HepG2 (cell line): ENCODE data around the gene PDK1. TPM values are rescaled to one million over a fixed set of nuclear protein-coding genes. Genes with fewer than 3 reads are reported as not detected.

Source experiments
- ATAC-seq: fragments of 200-7000 bp; cut with Tn5 transposase; 3 replicates; pipeline ENCODE4 v1.9.1; 2020; ENCODE audit warnings: mild to moderate bottlenecking, moderate library complexity
- BruUV-seq: library from RNA; stranded (reverse); fragments of 400-500 nt; replicated peaks from 2 replicates; lab custom pipeline; 2021; lab: Mats Ljungman, UMichigan
- CTCF ChIA-PET: fragments of 300-600 bp; formaldehyde crosslinking; extraction: SDS; loops from one replicate; lab custom pipeline; 2021; ENCODE audit warnings: low total read pairs, inconsistent platforms, low intra/inter-chr PET ratio; lab: Yijun Ruan, JAX
- POLR2A ChIA-PET: fragments of 350-600 bp; sonication (Branson Sonifier 250); formaldehyde crosslinking; loops from one replicate; lab custom pipeline; 2020; ENCODE audit warnings: antibody characterized with exemption, inconsistent platforms; lab: Yijun Ruan, JAX
- DNase-seq: peaks from one replicate; pipeline ENCODE4 v3.0.0-alpha.2; 2015; ENCODE audit warnings: low spot score
- FAIRE-seq: peaks from 3 replicates; lab custom pipeline; 2011; peaks lifted over from hg19 to GRCh38; lab: Jason Lieb, UNC
- H2AFZ ChIP-seq: one replicate; pipeline ENCODE4 v1.6.1; 2011; ENCODE audit warnings: low read length, inconsistent platforms
- H3K27ac ChIP-seq: fragments of 300-600 bp; 3 replicates; pipeline ENCODE4 v1.8.0; 2011; ENCODE audit warnings: mixed run types, mild to moderate bottlenecking, mixed read lengths, low read length, inconsistent platforms; ENCODE audit not compliant: insufficient read depth; ENCODE audit errors: extremely low read length
- H3K27me3 ChIP-seq, 2 experiments: fragments of 200-600 bp in 1 of 2; 2 replicates in 1 of 2; 3 replicates in 1 of 2; pipeline versions ENCODE4 v1.6.0 to v1.8.0; 2011; ENCODE audit warnings: low read length in 2 of 2, mild to moderate bottlenecking in 2 of 2, moderate library complexity in 2 of 2, inconsistent platforms in 1 of 2; ENCODE audit not compliant: insufficient read depth in 2 of 2, control insufficient read depth in 1 of 2
- H3K36me3 ChIP-seq, 2 experiments: fragments of 200-600 bp in 1 of 2; replicated peaks in 1 of 2; 2 replicates in 1 of 2; 3 replicates in 1 of 2; pipeline versions ENCODE4 v1.5.1 to v1.8.0; 2011; ENCODE audit warnings: low read length in 2 of 2, inconsistent platforms in 1 of 2; ENCODE audit not compliant: insufficient read depth in 2 of 2, control insufficient read depth in 1 of 2
- H3K4me1 ChIP-seq: 2 replicates; pipeline ENCODE4 v1.5.1; 2012; ENCODE audit warnings: low read length, inconsistent platforms; ENCODE audit not compliant: insufficient read depth
- H3K4me2 ChIP-seq: 2 replicates; pipeline ENCODE4 v1.6.0; 2011; ENCODE audit warnings: low read depth, low read length, inconsistent platforms
- H3K4me3 ChIP-seq, 3 experiments: fragments of 200-600 bp in 1 of 3; sonication (generic), shearing (Covaris generic) in 1 of 3; replicated peaks in 1 of 3; 2 replicates each; pipeline ENCODE4 v1.5.1; 2011 to 2016; ENCODE audit warnings: low read length in 3 of 3, inconsistent platforms in 2 of 3, low read depth in 2 of 3, mild to moderate bottlenecking in 2 of 3, control low read depth in 1 of 3, mixed read lengths in 1 of 3; ENCODE audit not compliant: insufficient read depth in 1 of 3
- H3K79me2 ChIP-seq: one replicate; pipeline ENCODE4 v1.6.1; 2011; ENCODE audit warnings: low read length, inconsistent platforms; ENCODE audit not compliant: insufficient read depth
- H3K9ac ChIP-seq: 2 replicates; pipeline ENCODE4 v1.6.0; 2011; ENCODE audit warnings: mild to moderate bottlenecking, low read depth, low read length, inconsistent platforms; ENCODE audit not compliant: insufficient read depth
- H3K9me3 ChIP-seq: 2 replicates; pipeline ENCODE4 v1.5.1; 2012; ENCODE audit warnings: mild to moderate bottlenecking, low read length
- H4K20me1 ChIP-seq: 2 replicates; pipeline ENCODE4 v1.6.0; 2011; ENCODE audit warnings: inconsistent platforms, mild to moderate bottlenecking, low read length, moderate library complexity; ENCODE audit not compliant: insufficient read depth
- CBFB ChIP-seq: sonication (generic); formaldehyde crosslinking; IDR thresholded peaks from 2 replicates; pipeline ENCODE4 v1.4.0; 2020; ENCODE audit warnings: missing genetic modification reagents
- MAFF ChIP-seq: IDR thresholded peaks from 2 replicates; pipeline ENCODE4 v1.6.1; 2011; ENCODE audit warnings: low read depth, low read length, improper control_type of control experiment
- MAFK ChIP-seq, 2 experiments: IDR thresholded peaks in 1 of 2; conservative IDR thresholded peaks in 1 of 2; 2 replicates each; pipeline ENCODE4 v1.6.1; 2011; ENCODE audit warnings: improper control_type of control experiment in 2 of 2, low read length in 2 of 2
- MTA1 ChIP-seq: sonication (generic); formaldehyde crosslinking; IDR thresholded peaks from 2 replicates; pipeline ENCODE4 v1.4.0; 2020; ENCODE audit warnings: missing genetic modification reagents, mild to moderate bottlenecking, borderline replicate concordance
- MTF1 ChIP-seq: sonication (generic); formaldehyde crosslinking; IDR thresholded peaks from 2 replicates; pipeline ENCODE4 v1.5.0; 2020; ENCODE audit warnings: missing genetic modification reagents
- NR2F1 ChIP-seq, 2 experiments: fragments of 450-650 bp in 1 of 2; formaldehyde crosslinking in 1 of 2; IDR thresholded peaks; 2 replicates each; pipeline versions ENCODE4 v1.5.0 to v1.6.1; 2016 to 2020; ENCODE audit warnings: mild to moderate bottlenecking in 1 of 2, missing compliant biosample characterization in 1 of 2, missing genetic modification reagents in 1 of 2, moderate library complexity in 1 of 2
- PRDM4 ChIP-seq: sonication (generic); formaldehyde crosslinking; IDR thresholded peaks from 2 replicates; pipeline ENCODE4 v1.9.0; 2021; ENCODE audit warnings: missing genetic modification reagents, borderline replicate concordance
- RAD21 ChIP-seq: fragments of 450-650 bp; formaldehyde crosslinking; IDR thresholded peaks from 2 replicates; pipeline ENCODE4 v1.5.0; 2020; ENCODE audit warnings: mild to moderate bottlenecking
- RFX5 ChIP-seq: IDR thresholded peaks from 2 replicates; pipeline ENCODE4 v1.6.1; 2011; ENCODE audit warnings: low read depth, low read length, improper control_type of control experiment
- RFXAP ChIP-seq: sonication (generic); formaldehyde crosslinking; IDR thresholded peaks from 2 replicates; pipeline ENCODE4 v1.4.0; 2020; ENCODE audit warnings: missing genetic modification reagents, borderline replicate concordance
- ZEB1 ChIP-seq: IDR thresholded peaks from 2 replicates; pipeline ENCODE4 v1.6.1; 2012; ENCODE audit warnings: mild to moderate bottlenecking, low read depth, inconsistent platforms; ENCODE audit not compliant: insufficient replicate concordance
- ZNF558 ChIP-seq: sonication (generic); formaldehyde crosslinking; IDR thresholded peaks from 2 replicates; pipeline ENCODE4 v1.9.0; 2022; ENCODE audit warnings: mild to moderate bottlenecking, missing genetic modification reagents, borderline replicate concordance
- ZSCAN31 ChIP-seq: sonication (generic); formaldehyde crosslinking; IDR thresholded peaks from 2 replicates; pipeline ENCODE4 v1.5.0; 2020; ENCODE audit warnings: low read depth, mild to moderate bottlenecking, missing genetic modification reagents
- WGBS: methylation state at CpG from one replicate; pipeline ENCODE4 v1.1.6; 2017; ENCODE audit warnings: low lambda C conversion rate; 5-methylcytosine and 5-hydroxymethylcytosine counted together
- in situ Hi-C: cut with HindIII; loops from 2 replicates; pipeline ENCODE4 v1.10.0; 2017; ENCODE audit warnings: low pct_unique_long_range_greater_than_20kb; ENCODE audit not compliant: extremely low pct_ligation_motif_present
- intact Hi-C: fragments of 100-400 bp; cut with micrococcal nuclease; formaldehyde crosslinking; loops from one replicate; pipeline ENCODE4 v1.10.0; 2022; ENCODE audit not compliant: unreplicated experiment
- polyA plus RNA-seq, 8 experiments: library from polyadenylated mRNA; depleted of rRNA in 3 of 8; stranded (reverse) in 7 of 8; unstranded in 1 of 8; fragments of >200 nt; fragmentation: Illumina TruSeq in 4 of 8; extraction: Trizol in 4 of 8; gene quantifications; 2 replicates each; pipeline versions ENCODE4 v1.2.1 to v1.2.3, GENCODE V29; 2011 to 2016; ENCODE audit warnings: low read depth in 4 of 8, missing spikeins in 1 of 8, mixed read lengths in 1 of 8; ENCODE audit not compliant: insufficient read depth in 1 of 8
- total RNA-seq, 5 experiments: library from RNA; depleted of rRNA; stranded (reverse); fragments of >200 nt; fragmentation: Illumina TruSeq; extraction: Trizol; gene quantifications; 2 replicates each; pipeline ENCODE4 v1.2.3, GENCODE V29; 2016; ENCODE audit warnings: low read depth in 1 of 5

PDK1 gene
- total and polyA plus RNA-seq, 2 of the 13 experiments (the other 11 are each of a cell fraction or from before 2014, with no cell fraction given): 11.9 to 96.9 TPM

GRCh38 chr2:172597176-172597842 lies 41.4 kb downstream of the PDK1 start (continued):
- no peak for TF ChIP-seq ZNF558 (CRISPR knock-in tag)
- no peak for TF ChIP-seq NR2F1 (CRISPR knock-in tag; IDR thresholded peaks at IDR 0.05)
- TF ChIP-seq ZSCAN31 (CRISPR knock-in tag): no peak
- TF ChIP-seq CBFB (CRISPR knock-in tag): no peak
- no peak for TF ChIP-seq ZEB1
- no peak for TF ChIP-seq RFXAP (CRISPR knock-in tag)
- no peak for TF ChIP-seq MTA1 (CRISPR knock-in tag)
- TF ChIP-seq RAD21: no peak
- TF ChIP-seq PRDM4 (CRISPR knock-in tag): no peak
- no peak for TF ChIP-seq RFX5

- no TSS peak for BruUV-seq
- Histone ChIP-seq H4K20me1 (peaks cover 15% of the 10 kb centered on the region; the same call in 1 of the 2 replicates), H3K36me3 (peaks cover 26 to 93% of the 10 kb centered on the region in 2 experiments), H3K27ac (no peak overlapping the region), H3K9me3 (no peaks in the 10 kb centered on the region), H2AFZ (no peak overlapping the region), H3K4me3 (no peak overlapping the region), H3K9ac (no peak overlapping the region), H3K27me3 (no peaks in the 10 kb centered on the region), H3K4me1 (no peaks in the 10 kb centered on the region), H3K4me2 (no peak overlapping the region), H3K79me2 (no peaks in the 10 kb centered on the region)
- FAIRE-seq (no peak), ATAC-seq (no peak), DNase-seq (no peak)
- intact Hi-C loops (no loop called here), in situ Hi-C loops (no loop called here)
- POLR2A ChIA-PET: no interaction called here
- no peak for TF ChIP-seq MTF1
- TF ChIP-seq MAFK (conservative IDR thresholded peaks at IDR 0.05 in 1 of 2, IDR thresholded peaks at IDR 0.05 in 1 of 2; ENCODE audit: low read length in 2 of 2): peak; percentile 42 to 59; a peak in 3 of 4 replicates
- TF ChIP-seq MAFF: peak; percentile 35; the same call in 1 of the 2 replicates
- 95% methylated on average over 1 of the region's 1 CpG for WGBS
- CTCF ChIA-PET: no interaction called here
Observed at GRCh38 chr2:172599947-172600346, 44.1 kb downstream of the PDK1 start.
